HG03460 (cell line): ENCODE results near the gene GABRB1.

Experiments used
- ATAC-seq: cut with Tn5 transposase; IDR thresholded peaks from one replicate; pipeline ENCODE4 v1.9.1; 2021; ENCODE audit not compliant: unreplicated experiment

Gene GABRB1

DNA sequence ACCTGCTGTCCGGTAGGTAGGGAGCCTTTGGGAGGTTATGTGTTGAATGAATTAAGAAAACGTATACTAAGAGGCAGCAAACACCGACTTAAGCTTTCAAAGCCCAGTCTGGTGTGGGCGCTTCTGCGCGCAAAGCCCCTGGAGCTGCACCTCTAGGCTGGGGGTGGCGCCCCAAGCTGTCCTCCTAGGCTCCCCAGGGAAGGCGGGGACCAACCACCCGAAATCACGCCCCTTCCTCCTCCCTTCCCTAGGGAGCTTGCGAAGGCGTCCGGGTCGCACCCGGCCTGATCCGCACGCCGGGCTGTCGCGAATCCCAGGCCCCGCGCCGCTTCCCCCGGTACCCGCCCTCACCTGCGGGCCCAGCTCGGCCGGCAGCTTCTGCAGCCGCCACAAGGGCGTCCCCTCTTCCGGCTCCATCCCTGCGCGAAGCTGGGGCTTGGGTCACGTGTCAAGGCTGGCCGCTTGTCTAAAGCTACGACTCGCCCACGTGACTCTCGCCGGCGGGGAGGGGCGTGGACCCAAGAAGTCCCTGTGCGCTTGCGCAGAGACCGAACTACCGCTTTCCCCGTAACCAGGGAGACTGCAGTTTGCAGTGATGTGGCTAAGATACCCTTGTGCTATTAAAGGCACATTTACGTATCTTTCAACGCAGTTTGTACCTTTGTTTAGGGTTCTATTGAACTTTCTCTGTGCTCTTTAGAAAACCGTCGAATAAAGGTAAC lies 432.0 kb downstream of the GABRB1 start, which contains the start of gene COMMD8:
COMMD8 (minus strand) TSS at position 468 of the 722 bp plus-strand sequence; CDS start at position 417, 51 bp downstream.
- ATAC-seq = peak; percentile 82

DNA sequence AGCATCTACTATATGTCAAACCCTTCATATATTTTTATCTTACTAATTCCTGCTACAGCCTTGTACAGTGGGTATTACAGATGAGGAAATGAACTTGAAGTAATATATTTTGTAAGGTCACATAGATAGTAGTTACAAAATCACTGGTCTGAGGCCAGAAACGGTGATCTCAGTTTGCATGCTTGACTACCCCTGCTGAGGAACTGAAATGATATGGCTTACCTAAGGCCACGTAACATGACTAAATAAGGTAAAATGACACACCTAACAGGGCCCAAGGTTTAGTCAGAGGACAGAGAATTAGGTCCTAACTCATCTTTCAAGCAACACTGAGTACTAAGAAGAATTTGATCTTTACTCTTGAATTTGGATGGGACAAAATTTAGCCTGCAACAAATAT lies 433.6 kb downstream of the GABRB1 start:
- peak; percentile 29 for ATAC-seq

DNA sequence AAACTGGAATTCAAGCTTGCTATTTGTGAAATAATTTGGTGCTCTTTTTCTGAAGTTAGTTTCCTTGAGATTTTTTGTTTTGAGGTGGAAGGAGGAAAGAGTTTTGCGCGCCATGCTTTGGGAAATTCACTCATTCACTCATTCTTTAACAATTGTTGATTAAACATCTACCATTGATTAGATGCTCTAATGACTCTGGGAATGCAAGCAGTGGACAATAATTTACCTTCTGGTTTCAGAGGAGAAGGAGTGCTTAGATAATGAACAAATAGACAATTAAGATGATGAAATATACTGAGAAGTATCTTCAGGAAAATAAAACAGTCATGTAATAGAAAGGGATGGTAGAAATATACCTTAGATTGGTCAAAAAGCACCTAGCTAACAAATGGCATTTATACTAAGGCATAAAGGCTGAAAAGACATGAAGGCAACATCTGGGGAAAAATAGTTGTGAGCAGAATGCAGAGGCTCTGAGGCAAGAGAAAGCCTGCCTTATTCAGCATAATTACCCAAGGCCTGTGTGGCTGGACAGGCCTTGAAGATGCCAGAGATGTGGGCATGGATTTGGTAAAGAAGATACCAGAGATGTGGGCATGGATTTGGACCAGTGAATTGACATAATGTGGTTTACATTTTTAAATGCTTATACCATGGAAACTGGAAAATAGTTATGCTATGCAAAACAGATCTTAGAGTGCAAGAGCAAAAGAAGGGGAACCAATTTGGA lies 434.9 kb downstream of the GABRB1 start:
- ATAC-seq = no peak

DNA sequence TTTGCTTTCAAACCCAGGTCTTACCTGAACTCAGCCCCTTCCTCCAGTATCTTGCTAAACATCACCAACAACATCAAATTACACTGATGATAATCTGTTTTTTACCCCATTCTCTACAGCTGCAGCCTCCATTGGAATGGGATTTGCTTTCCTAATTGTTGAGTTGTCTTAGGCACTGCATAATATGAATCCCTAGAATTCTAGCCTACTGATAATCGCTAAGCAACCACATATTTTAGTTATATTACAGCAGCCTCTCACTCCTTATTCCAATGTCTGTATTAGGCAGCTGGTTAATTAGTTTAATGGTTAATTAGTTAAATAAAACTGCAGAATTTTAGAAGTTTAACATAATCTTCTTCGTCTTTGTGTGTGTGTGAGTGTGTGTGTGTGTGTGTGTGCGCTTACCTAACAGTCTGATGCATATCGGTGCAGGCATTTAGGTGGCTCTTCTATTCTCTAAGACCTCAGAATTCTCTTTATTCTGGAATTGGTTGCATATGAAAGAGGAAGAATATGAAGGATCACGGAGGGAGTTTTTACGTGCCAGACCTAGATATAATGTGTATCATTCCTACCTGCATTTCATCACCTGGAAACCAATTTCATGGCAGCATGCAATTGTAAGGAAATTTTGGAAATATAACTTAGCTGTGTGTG lies 437.5 kb downstream of the GABRB1 start:
- no peak for ATAC-seq

DNA sequence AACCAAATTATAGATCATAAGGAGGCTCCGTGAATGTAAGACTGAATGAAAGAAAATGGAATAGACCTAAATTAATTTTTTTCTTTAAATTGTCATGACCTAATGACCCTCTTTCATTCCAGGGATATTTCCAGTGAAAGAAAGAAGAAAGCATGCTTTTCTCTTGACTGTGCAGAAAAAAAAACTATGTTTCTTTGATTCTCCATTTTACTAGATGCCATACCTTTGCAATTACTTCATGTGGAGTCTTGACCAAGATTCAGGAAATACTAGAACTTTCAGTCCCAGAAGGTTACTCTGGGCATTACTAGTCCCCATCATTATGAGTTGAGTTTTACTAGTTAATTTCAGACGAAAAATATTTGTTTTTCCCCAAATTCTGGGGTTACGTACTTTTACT lies 438.6 kb downstream of the GABRB1 start:
- no peak for ATAC-seq

DNA sequence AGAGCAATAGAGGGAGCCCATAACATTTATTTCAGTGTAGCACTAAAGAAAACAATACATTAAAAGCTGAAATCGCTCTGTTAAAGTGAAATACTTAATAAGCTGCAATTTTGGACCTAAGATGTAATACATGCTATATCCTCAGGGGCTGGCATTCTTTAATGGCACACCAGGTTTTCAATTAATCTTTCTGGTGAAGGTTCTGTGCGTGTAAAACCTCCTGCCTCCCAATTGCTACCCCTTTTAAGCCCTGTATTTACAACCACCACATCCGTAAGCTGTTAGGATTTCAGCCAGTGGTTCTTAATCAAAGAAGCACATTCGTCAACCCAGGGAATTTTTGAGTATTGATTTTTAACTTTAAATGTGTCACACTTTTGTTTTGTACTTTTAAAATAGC lies 439.7 kb downstream of the GABRB1 start:
- ATAC-seq = no peak

DNA sequence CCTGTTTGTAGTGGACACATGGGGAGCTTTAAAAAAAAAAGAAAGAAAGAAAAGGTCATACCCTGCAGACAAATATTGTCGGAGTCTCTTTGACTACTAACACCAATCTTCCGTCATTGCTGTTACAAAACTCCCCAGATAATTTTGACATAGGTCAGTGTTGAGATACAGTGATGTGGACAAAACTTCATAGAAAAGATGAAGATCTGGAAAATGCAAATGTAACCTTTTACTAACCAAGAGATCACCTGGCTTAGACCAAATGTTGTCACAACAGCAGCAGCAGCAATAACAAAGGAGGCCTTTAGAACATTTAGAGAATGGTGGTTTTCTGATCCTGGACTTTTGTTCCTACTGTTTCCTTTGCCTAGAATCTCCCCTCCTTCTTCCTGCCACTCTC lies 440.2 kb downstream of the GABRB1 start:
- no peak for ATAC-seq

DNA sequence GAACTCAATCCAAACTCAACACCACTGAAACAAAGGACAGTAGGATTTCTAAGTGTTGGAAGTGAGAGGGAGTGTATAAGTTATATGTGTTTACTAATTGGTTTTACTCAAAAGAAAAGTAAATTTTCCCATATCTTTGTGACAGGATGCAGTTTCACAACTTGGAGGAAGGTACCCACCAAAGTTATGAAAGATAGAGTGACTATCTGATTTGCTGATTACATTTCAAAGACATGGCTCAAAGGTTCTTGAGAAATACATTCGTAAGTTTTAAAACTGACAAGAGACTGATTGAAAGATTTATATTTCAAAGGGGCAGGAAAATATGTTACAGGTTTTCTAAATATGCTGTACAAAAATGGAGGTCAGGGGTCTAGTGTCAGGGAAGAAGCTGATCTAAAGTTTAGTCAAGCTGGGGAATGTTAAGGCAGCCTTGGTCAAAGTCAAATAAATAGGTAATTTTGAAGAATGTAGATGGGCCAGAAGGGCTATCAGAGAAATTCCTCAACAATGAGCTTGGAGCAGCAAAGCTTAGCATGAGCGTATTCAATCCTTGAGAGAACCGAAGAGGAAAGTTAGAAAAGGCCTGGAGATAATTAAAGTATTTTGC lies 441.9 kb downstream of the GABRB1 start:
- no peak for ATAC-seq

DNA sequence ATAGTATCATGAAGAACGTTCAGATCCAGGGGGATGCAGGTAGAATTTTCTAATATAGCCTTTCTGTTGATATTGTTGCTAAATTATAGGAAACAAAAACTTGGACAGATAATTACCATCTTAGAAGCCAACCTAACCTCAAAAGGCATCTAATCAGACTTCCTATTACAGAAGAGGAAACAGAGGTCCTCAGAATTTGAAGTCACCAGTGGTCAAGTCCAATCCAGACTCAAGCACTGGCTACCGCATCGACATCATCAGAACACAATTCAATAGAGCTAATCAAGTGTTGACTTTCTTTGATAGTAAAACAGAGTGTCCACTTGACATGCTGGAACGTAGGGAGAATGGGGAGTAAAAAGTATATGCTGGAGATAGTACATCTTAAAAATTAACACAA lies 443.4 kb downstream of the GABRB1 start:
- ATAC-seq = no peak

DNA sequence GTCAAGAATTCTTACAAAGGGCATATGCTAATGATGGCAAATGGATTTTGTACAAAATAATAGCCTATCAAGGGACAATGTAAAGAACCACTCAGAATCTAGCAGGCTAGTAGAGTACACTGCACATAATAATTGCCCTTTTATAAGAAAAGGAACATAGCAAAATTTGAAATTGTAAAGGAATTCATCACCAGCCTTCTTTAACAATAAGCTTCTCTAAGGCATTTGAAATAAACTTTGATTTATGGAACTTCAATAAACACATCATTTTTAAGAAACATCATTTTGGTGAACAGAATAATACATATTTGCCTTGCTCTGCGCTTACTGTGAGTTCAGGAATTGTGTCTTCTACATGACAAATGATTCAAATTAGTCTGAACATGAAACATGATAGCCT lies 444.0 kb downstream of the GABRB1 start:
- no peak for ATAC-seq
